Adrenal gland (tissue), 5 donors: ENCODE results near the gene MAEA.

Source experiments
- CTCF ChIP-seq, 6 experiments: fragments of 450-650 bp in 4 of 6; fragments of 200-600 bp in 2 of 6; sonication (generic) in 1 of 6; IDR thresholded peaks; 1 replicate in 5 of 6; 2 replicates in 1 of 6; pipeline versions ENCODE4 v1.5.1 to v1.8.0; 2016 to 2021; ENCODE audit warnings: antibody characterized with exemption in 6 of 6, mild to moderate bottlenecking in 2 of 6, moderate library complexity in 1 of 6
- POLR2A ChIP-seq, 2 donors: fragments of 450-650 bp; IDR thresholded peaks; one replicate each; pipeline ENCODE4 v1.6.1; 2017; ENCODE audit warnings: antibody characterized with exemption in 2 of 2, mild to moderate bottlenecking in 2 of 2, moderate library complexity in 1 of 2
- donor health status: DM: no; HTN: no; CAD: no.

GRCh38 chr4:1349359-1350168, 59.9 kb downstream of the MAEA start:
- no peak for TF ChIP-seq CTCF (IDR thresholded peaks at IDR 0.05)
- no peak for TF ChIP-seq POLR2A (IDR thresholded peaks at IDR 0.05)
